Ovary (tissue), 9 donors: ENCODE data around the gene STX18. TPM values are rescaled to one million over a fixed set of nuclear protein-coding genes. Genes with fewer than 3 reads are reported as not detected.

Experiments
- DNase-seq, 5 donors: peaks; one replicate each; pipeline ENCODE4 v3.0.0-alpha.2; 2019 to 2020
- H3K27ac ChIP-seq, 2 donors: fragments of 200-600 bp; one replicate each; pipeline versions ENCODE4 v1.5.1 to v1.8.0; 2019 to 2022
- H3K27me3 ChIP-seq: fragments of 200-600 bp; one replicate; pipeline ENCODE4 v1.8.0; 2022
- H3K36me3 ChIP-seq: fragments of 200-600 bp; sonication (generic); one replicate; pipeline ENCODE4 v1.5.1; 2019
- H3K4me1 ChIP-seq: one replicate; pipeline ENCODE4 v1.8.1; 2013; ENCODE audit warnings: mild to moderate bottlenecking, moderate library complexity; ENCODE audit not compliant: insufficient read depth
- H3K4me3 ChIP-seq: fragments of 200-600 bp; sonication (generic); one replicate; pipeline ENCODE4 v1.5.1; 2017
- H3K9me3 ChIP-seq, 2 donors: fragments of 200-600 bp in 1 of 2; sonication (generic) in 1 of 2; one replicate each; pipeline versions ENCODE4 v1.5.1 to v1.8.1; 2013 to 2019; ENCODE audit warnings: mild to moderate bottlenecking in 1 of 2, moderate library complexity in 1 of 2
- CTCF ChIP-seq, 3 donors: fragments of 450-650 bp in 2 of 3; fragments of 200-600 bp in 1 of 3; IDR thresholded peaks; one replicate each; pipeline versions ENCODE4 v1.5.1 to v1.8.0; 2016 to 2022; ENCODE audit warnings: antibody characterized with exemption in 3 of 3, mild to moderate bottlenecking in 1 of 3
- EP300 ChIP-seq: sonication (generic); formaldehyde crosslinking; IDR thresholded peaks from one replicate; pipeline ENCODE4 v1.6.1; 2017; ENCODE audit warnings: antibody characterized with exemption
- POLR2A ChIP-seq: fragments of 450-650 bp; IDR thresholded peaks from one replicate; pipeline ENCODE4 v1.6.1; 2017; ENCODE audit warnings: antibody characterized with exemption, mild to moderate bottlenecking, moderate library complexity
- WGBS, 3 donors: extraction: QIAGEN DNeasy Blood & Tissue Kit in 1 of 3; methylation state at CpG; one replicate each; pipeline versions ENCODE4 v1.1.5 to v1.1.7; 2013 to 2017; 5-methylcytosine and 5-hydroxymethylcytosine counted together
- intact Hi-C, 4 donors: fragments of 100-400 bp; cut with DNase I; formaldehyde crosslinking; loops; one replicate each; pipeline versions ENCODE4 v1.11.0 to v1.15.1; 2022 to 2023
- polyA plus RNA-seq, 2 donors: library from polyadenylated mRNA; stranded (reverse); fragments of 200-250 nt in 1 of 2; fragments of 350-450 nt in 1 of 2; fragmentation: Illumina TruSeq in 1 of 2; extraction: RNeasy Lipid Tissue Mini Kit (QIAGEN cat#74804) in 1 of 2; gene quantifications; one replicate each; pipeline ENCODE4 v1.2.3, GENCODE V29; 2013 to 2014
- total RNA-seq, 7 donors: library from RNA; depleted of rRNA in 2 of 7; stranded (reverse); fragments of >200 nt in 2 of 7; fragmentation: NEBNext Ultra II Directional in 3 of 7; extraction: Animal tissue kit (Norgen Biotek cat#: 25700) in 3 of 7; gene quantifications; one replicate each; pipeline versions ENCODE4 v1.1.0 to v1.2.4, GENCODE V29; 2016 to 2023
- donor health status: DM: no; HTN: no; CAD: no; lungs with moderate emphysema.
- donor health status: DM: no; HTN: no; CAD: no.
- donor health status: Bipolar disorder and iron deficiency.
- donor health status: DM: yes; HTN: yes; CAD: no.
- donor health status: DM: no; HTN: no; CAD: no.
- donor health status: DM: yes; HTN: yes; CAD: no.

STX18 gene
- total and polyA plus RNA-seq, 9 donors, result 18.1 to 61.4 (median 31.9) TPM

- intact Hi-C loops, result no loop called here
- TF ChIP-seq POLR2A (no peak), EP300 (no peak), CTCF (IDR thresholded peaks at IDR 0.05) (no peak)
- H3K36me3 ChIP-seq, result no peaks in the 10 kb centered on the region
- no peak overlapping the region for H3K4me3 ChIP-seq
- no peaks in the 10 kb centered on the region for H3K27me3 ChIP-seq
- no peak for DNase-seq
- H3K27ac ChIP-seq, result no peak overlapping the region
- no peaks in the 10 kb centered on the region for H3K9me3 ChIP-seq
- H3K4me1 ChIP-seq, result no peaks in the 10 kb centered on the region
These were observed 80.7 kb downstream of the STX18 start for GRCh38 chr4:4461178-4461577.

- Histone ChIP-seq H3K4me1 (no peaks in the 10 kb centered on the region), H3K9me3 (no peaks in the 10 kb centered on the region), H3K27me3 (no peaks in the 10 kb centered on the region), H3K4me3 (no peak overlapping the region), H3K36me3 (no peaks in the 10 kb centered on the region), H3K27ac (no peak overlapping the region)
- intact Hi-C loops, result no loop called here
- no peak for DNase-seq
- 90 to 95% (median 94%) methylated on average over 6 of the region's 6 CpGs for WGBS, 3 donors
- TF ChIP-seq POLR2A (no peak), EP300 (no peak), CTCF (IDR thresholded peaks at IDR 0.05) (no peak)
These were observed 81.1 kb downstream of the STX18 start for GRCh38 chr4:4460759-4461158.

- Histone ChIP-seq H3K36me3 (no peaks in the 10 kb centered on the region), H3K4me3 (no peak overlapping the region), H3K4me1 (no peaks in the 10 kb centered on the region), H3K27ac (no peak overlapping the region), H3K9me3 (no peaks in the 10 kb centered on the region), H3K27me3 (no peaks in the 10 kb centered on the region)
- WGBS, 3 donors, result 91 to 95% (median 95%) methylated on average over 5 of the region's 5 CpGs
- no peak for DNase-seq
- TF ChIP-seq EP300 (no peak), POLR2A (no peak), CTCF (IDR thresholded peaks at IDR 0.05) (no peak)
- intact Hi-C loops, result no loop called here
These were observed 82.7 kb downstream of the STX18 start for GRCh38 chr4:4459181-4459580.

- Histone ChIP-seq H3K4me3 (no peak overlapping the region), H3K9me3 (no peaks in the 10 kb centered on the region), H3K27me3 (no peaks in the 10 kb centered on the region), H3K36me3 (no peaks in the 10 kb centered on the region), H3K27ac (no peak overlapping the region), H3K4me1 (no peaks in the 10 kb centered on the region)
- no peak for DNase-seq
- TF ChIP-seq POLR2A (no peak), CTCF (IDR thresholded peaks at IDR 0.05) (no peak), EP300 (no peak)
- WGBS, 3 donors, result 69 to 76% (median 74%) methylated on average over 5 of the region's 5 CpGs
- intact Hi-C loops, result no loop called here
These were observed 83.9 kb downstream of the STX18 start for GRCh38 chr4:4457803-4458553.
